ENCODE results near the gene CTNNB1.

GRCh38 chr3:41173926-41174885 is 25.1 kb upstream of the CTNNB1 start:
- TF ChIP-seq ATF1 (CRISPR knock-in tag; IDR thresholded peaks at IDR 0.05): no peak
- TF ChIP-seq CTCF (IDR thresholded peaks at IDR 0.05): no peak
- TF ChIP-seq MAX (CRISPR knock-in tag; IDR thresholded peaks at IDR 0.05): no peak
- no peak for TF ChIP-seq FOXJ3 (CRISPR knock-in tag; IDR thresholded peaks at IDR 0.05; ENCODE audit: borderline replicate concordance)
- no peak for TF ChIP-seq ZBTB21 (CRISPR knock-in tag; IDR thresholded peaks at IDR 0.05; ENCODE audit: borderline replicate concordance)
- no peak for TF ChIP-seq CREM (CRISPR knock-in tag; IDR thresholded peaks at IDR 0.05)
- TF ChIP-seq ETV6 (CRISPR knock-in tag; IDR thresholded peaks at IDR 0.05): no peak
- no peak for TF ChIP-seq NFE2L1 (CRISPR knock-in tag; IDR thresholded peaks at IDR 0.05)
- no peak for TF ChIP-seq NR2C2 (CRISPR knock-in tag; IDR thresholded peaks at IDR 0.05)
- no peak for TF ChIP-seq E2F1 (CRISPR knock-in tag; IDR thresholded peaks at IDR 0.05)
- no peak for TF ChIP-seq TCF7 (CRISPR knock-in tag; IDR thresholded peaks at IDR 0.05; ENCODE audit: low read depth)
- TF ChIP-seq TEAD4 (CRISPR knock-in tag; IDR thresholded peaks at IDR 0.05): no peak
- TF ChIP-seq ATF3 (CRISPR knock-in tag; conservative IDR thresholded peaks at IDR 0.05): no peak
- no peak for TF ChIP-seq PREB (CRISPR knock-in tag; IDR thresholded peaks at IDR 0.05; ENCODE audit: borderline replicate concordance)

Measured in WTC11 (cell line).